H54 (cell line): ENCODE results near the gene ULK4.
"Not testable (repeated sequence)": the region's sequence is repeated elsewhere in the genome, so short reads cannot be mapped to it uniquely, and the experiment has no call there.

ENCODE experiments used
- DNase-seq: peaks from one replicate; pipeline ENCODE4 v3.0.0; 2011; ENCODE audit warnings: low spot score, mixed read lengths; ENCODE audit not compliant: insufficient read length
- FAIRE-seq: peaks from 3 replicates; lab custom pipeline; 2011; peaks lifted over from hg19 to GRCh38; lab: Jason Lieb, UNC
- POLR2A ChIP-seq: IDR thresholded peaks from 2 replicates; pipeline ENCODE4 v1.6.1; 2011; ENCODE audit warnings: low read depth, mild to moderate bottlenecking, low read length

Gene ULK4

GRCh38 chr3:41866298-41866697, 95.6 kb downstream of the ULK4 start:
- FAIRE-seq (no peak), DNase-seq (no peak)
- TF ChIP-seq POLR2A = no peak

GRCh38 chr3:41863024-41863423, 98.9 kb downstream of the ULK4 start:
- no peak for DNase-seq
- no peak for FAIRE-seq
- TF ChIP-seq POLR2A = no peak

- DNase-seq, FAIRE-seq: not testable (repeated sequence)
Observed at GRCh38 chr3:41860489-41860888, 101.4 kb downstream of the ULK4 start.

- no peak for FAIRE-seq
- TF ChIP-seq POLR2A = no peak
- no peak for DNase-seq
Observed at GRCh38 chr3:41854956-41855355, 106.9 kb downstream of the ULK4 start.

GRCh38 chr3:41853540-41854196, 108.2 kb downstream of the ULK4 start:
- FAIRE-seq = no peak
- no peak for TF ChIP-seq POLR2A

GRCh38 chr3:41848753-41849574, 112.9 kb downstream of the ULK4 start:
- FAIRE-seq (no peak), DNase-seq (no peak)
- TF ChIP-seq POLR2A = no peak

More at GRCh38 chr3:41853540-41854196, 108.2 kb downstream of the ULK4 start:
- DNase-seq = no peak

- DNase-seq = no peak
- no peak for FAIRE-seq
- no peak for TF ChIP-seq POLR2A
Observed at GRCh38 chr3:41847679-41848078, 114.2 kb downstream of the ULK4 start.

- TF ChIP-seq POLR2A = no peak
- FAIRE-seq = no peak
- DNase-seq = no peak
Observed at GRCh38 chr3:41846850-41847249, 115.1 kb downstream of the ULK4 start.

GRCh38 chr3:41845826-41846225, 116.1 kb downstream of the ULK4 start:
- DNase-seq (no peak), FAIRE-seq (no peak)
- no peak for TF ChIP-seq POLR2A

- FAIRE-seq, DNase-seq: not testable (repeated sequence)
Observed at GRCh38 chr3:41844256-41844655, 117.6 kb downstream of the ULK4 start.

- FAIRE-seq = not testable (repeated sequence)
Observed at GRCh38 chr3:41840936-41841668, 120.8 kb downstream of the ULK4 start.

GRCh38 chr3:41836360-41837134, 125.4 kb downstream of the ULK4 start:
- no peak for TF ChIP-seq POLR2A
- DNase-seq (peak; percentile 7), FAIRE-seq (no peak)

More at GRCh38 chr3:41840936-41841668, 120.8 kb downstream of the ULK4 start:
- DNase-seq = not testable (repeated sequence)

- FAIRE-seq (no peak), DNase-seq (no peak)
- TF ChIP-seq POLR2A = no peak
Observed at GRCh38 chr3:41833628-41834027, 128.3 kb downstream of the ULK4 start.
